Astrocyte (in vitro differentiated cells and primary cell): ENCODE data around the gene ANKRD12.

Experiments used
- EZH2 ChIP-seq: IDR thresholded peaks from 2 replicates; pipeline ENCODE4 v1.6.1; 2012; ENCODE audit warnings: mild to moderate bottlenecking, low read length, inconsistent platforms; ENCODE audit not compliant: insufficient read depth
- TF ChIP-seq, protein P1 (sequence below): IDR thresholded peaks from 2 replicates; pipeline ENCODE4 v1.5.1; 2011; ENCODE audit warnings: low read depth, mild to moderate bottlenecking, inconsistent platforms, low read length, moderate library complexity; ENCODE audit not compliant: insufficient read depth

DNA sequence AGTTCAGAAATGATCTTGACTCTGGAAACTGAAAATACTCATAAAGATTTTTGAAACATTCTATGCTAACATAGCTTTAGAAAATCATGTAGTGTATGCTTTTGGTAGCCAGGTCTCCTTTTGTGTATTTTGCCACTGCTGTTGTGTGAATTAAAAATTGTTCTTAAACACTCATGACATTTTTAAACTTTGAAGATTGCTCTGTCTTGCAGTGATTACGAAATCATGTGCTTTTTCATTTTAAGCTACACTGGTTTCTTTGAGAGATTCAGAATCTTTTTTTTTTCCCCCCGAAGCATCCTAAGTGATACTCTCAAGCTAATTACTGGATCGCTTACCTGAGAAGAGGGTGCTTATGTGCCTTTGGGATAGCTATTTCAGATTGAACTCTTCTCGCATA, 60.0 kb downstream of the ANKRD12 start:
- TF ChIP-seq, protein P1, sequence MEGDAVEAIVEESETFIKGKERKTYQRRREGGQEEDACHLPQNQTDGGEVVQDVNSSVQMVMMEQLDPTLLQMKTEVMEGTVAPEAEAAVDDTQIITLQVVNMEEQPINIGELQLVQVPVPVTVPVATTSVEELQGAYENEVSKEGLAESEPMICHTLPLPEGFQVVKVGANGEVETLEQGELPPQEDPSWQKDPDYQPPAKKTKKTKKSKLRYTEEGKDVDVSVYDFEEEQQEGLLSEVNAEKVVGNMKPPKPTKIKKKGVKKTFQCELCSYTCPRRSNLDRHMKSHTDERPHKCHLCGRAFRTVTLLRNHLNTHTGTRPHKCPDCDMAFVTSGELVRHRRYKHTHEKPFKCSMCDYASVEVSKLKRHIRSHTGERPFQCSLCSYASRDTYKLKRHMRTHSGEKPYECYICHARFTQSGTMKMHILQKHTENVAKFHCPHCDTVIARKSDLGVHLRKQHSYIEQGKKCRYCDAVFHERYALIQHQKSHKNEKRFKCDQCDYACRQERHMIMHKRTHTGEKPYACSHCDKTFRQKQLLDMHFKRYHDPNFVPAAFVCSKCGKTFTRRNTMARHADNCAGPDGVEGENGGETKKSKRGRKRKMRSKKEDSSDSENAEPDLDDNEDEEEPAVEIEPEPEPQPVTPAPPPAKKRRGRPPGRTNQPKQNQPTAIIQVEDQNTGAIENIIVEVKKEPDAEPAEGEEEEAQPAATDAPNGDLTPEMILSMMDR: no peak
- TF ChIP-seq EZH2: no peak
